ENCODE results near the gene AP4E1. TPM values are rescaled to one million over a fixed set of nuclear protein-coding genes. Genes with fewer than 3 reads are reported as not detected.
"Not testable (repeated sequence)": the region's sequence is repeated elsewhere in the genome, so short reads cannot be mapped to it uniquely, and the experiment has no call there.

AP4E1 gene
- total RNA-seq, 1 donor from 2014 or later = 13.6 TPM

DNA sequence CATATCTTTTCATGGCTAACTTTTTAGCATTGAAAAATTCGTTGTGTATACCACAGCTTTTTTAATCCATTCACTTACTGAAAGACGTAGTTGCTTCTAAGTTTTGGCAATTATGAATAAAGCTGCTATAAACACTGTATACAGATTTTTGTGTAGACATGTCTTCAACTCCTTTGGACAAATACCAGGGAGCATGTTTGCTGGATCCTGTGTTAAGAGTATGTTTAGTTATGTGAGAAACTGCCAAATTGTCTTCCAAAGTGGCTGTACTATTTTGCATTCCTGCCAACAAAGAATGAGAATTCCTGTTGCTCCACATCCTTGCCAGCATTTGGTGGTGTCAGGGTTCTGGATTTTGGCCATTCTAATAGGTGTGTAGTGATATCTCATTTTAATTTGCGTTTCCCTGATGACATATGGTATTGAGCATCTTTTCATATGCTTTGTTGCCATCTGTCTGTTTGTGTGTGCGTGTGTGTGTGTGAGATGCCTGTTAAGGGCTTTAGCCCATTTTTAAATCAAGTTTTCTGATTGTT lies 98.7 kb downstream of the AP4E1 start:
- intact Hi-C loops (cut with micrococcal nuclease) = no loop called here

DNA sequence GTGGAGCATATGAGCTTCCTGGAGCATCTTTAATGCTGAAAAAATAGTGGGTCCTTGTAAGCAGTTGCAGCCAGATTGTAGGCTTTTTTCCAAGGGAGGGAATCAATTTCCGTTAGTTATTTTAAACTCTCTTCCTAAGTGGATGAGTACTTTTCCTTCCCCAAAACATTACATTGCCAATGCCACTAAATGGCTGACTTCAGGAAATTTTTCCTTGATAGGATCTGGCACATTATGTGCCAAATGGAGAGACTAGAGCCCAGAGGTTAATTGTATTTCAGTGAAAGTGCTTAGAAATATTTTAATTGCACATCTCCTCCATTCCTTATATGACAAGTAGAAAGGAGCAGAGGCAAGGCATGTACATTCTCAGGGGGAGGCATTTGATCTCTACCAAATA lies 102.7 kb downstream of the AP4E1 start:
- intact Hi-C loops (cut with micrococcal nuclease) = no loop called here

DNA sequence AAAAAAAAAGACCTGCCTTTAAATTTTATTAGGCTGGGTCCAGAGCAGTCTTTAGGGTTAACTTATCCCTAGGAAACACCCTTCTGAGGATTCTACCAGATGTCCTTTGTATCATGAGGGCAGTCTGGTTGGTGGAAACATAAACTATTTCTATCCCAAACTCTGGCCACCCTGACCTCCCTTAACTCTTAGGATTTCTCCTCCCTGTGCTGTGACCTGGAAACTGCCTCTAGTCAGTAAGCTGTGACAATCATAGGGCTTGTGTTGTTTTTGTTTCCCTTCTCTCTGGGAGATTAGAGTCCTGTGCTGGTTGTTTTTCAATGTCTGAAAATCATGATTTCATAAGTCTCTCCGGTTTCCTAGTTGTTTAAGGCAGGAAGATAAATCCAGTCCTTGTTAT lies 108.1 kb downstream of the AP4E1 start:
- intact Hi-C loops (cut with micrococcal nuclease) = no loop called here

DNA sequence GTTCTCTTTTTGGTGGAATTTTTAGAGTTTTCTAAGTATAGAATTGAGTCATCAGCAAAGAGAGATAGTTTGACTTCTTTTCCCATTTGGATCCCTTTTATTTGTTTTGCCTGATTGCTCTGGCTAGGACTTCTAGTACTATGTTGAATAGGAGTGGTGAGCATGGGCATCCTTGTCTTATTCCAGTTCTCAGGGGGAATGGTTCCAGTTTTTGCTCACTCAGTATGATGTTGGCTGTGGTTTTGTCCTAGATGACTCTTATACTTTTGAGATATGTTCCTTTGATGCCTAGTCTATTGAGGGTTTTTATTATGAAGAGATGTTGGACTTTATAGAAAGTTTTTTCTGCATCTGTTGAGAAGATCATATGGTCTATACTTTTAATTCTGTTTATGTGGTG lies 113.7 kb downstream of the AP4E1 start:
- intact Hi-C loops (cut with micrococcal nuclease) = no loop called here

DNA sequence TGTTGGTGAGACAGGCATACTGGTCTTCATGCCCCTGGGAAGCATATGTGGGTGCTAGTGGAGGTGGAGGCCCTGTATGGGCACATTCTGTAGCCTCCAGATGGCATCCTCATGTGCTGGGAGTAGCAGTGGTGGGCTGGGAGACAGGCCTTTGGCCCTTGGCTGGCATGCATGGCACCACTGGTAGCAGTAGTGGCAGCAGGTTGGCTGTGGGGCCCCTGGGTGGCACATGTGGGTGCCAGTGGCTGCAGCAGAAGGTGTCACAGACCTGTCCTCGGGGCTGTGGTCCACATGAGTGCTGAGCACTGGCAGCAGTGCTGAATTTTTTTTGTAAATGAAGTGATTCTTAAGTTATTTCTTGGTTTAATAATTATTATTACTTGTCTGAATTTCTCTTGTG lies 115.0 kb downstream of the AP4E1 start:
- intact Hi-C loops (cut with micrococcal nuclease) = no loop called here

DNA sequence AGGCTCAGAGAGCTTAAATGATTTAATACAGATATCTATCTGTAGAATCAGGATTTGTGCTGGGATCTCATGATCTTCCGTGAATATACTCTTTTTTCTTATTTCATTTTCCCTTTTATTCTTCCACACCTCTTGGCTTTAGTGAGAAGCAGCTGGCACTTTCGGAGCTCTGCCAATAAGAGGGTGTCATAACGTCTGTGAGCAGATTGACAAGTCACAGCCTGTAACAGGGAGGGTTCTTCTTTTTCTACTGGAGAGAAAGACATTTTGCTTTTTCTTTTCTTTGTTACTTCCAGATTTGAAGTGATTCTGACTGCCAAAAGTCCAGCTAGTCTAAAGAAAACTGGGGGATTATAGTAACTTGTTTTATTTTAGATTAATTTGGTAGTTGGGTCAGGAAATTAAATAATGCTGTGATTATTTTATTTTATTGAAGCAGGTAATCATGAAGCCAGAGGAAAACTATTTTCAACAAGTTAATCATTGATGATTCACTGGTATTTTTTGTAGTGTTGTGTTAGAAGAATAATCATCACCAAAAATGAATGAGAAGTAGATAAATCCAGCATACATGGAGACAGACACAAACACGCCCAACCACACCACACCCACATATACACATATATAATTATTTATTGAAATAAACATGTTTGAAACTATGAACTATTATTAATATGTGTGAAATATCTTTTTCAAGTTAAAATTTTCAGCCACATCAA lies 116.4 kb downstream of the AP4E1 start:
- intact Hi-C loops (cut with micrococcal nuclease) = no loop called here

DNA sequence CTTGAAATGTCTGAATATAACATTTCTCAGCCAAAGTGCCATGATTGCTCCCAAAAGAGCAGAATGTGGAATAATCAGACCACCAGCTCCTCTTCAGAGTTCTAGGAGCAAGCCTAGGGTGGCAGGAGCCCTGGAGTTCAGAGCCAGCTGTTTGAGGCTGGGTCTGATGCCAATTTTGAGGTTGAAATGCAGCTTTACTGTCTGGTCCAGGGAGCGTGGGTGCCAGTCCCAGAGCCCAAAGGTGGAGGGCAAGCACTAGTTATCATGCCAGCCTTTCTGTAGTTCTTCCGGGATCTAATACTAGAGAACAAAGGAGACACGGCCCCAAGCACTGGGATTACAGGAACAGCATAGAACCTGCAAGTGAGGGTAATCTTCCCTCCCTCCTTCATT lies 117.0 kb downstream of the AP4E1 start:
- intact Hi-C loops (cut with micrococcal nuclease) = no loop called here

DNA sequence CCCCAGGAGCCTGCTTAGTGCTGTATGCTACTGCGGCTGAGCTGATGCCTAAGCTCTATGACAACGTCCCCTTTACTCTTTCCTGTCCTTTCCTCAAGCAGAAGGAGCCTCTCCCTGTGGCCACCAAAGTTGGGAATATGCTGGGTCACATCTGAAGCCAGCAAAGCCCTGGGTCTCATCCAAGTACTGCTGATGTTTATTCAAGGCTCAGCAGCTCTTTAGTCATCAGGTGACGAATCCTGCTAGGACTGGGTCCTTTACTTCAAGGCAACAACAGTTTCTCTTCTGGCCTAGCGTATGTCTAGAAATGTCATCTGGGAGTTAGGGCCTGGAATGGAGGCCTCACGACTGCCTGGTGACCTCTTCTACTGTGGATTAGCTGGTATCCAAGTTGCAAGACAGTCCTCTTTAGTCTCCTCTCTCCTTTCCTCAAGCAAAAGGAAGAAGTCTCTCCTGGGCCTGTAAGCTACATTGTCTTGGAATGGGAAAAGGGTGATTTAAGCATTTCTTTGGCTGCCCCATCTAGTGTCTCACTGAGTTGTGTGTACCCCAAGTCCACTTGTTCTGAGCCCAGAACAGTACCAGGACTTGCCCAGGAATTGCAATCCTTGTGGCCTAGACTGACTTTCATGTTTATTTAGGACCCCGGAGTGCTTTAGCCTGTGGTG lies 122.3 kb downstream of the AP4E1 start:
- intact Hi-C loops (cut with micrococcal nuclease) = no loop called here

DNA sequence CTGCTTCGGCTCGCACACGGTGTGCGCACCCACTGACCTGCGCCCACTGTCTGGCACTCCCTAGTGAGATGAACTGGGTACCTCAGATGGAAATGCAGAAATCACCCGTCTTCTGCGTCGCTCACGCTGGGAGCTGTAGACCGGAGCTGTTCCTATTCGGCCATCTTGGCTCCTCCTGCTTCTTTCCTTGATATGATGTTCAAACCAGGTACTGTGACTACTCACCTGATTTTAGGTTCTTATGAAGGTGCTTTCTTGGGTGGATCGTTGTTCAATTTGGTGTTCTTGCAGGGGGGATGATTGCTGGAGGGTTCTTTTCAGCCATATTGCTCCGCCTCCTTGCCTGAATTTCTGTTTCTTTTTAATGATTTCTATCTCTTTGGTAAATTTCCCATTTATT lies 129.0 kb downstream of the AP4E1 start:
- intact Hi-C loops (cut with micrococcal nuclease) = not testable (repeated sequence)

DNA sequence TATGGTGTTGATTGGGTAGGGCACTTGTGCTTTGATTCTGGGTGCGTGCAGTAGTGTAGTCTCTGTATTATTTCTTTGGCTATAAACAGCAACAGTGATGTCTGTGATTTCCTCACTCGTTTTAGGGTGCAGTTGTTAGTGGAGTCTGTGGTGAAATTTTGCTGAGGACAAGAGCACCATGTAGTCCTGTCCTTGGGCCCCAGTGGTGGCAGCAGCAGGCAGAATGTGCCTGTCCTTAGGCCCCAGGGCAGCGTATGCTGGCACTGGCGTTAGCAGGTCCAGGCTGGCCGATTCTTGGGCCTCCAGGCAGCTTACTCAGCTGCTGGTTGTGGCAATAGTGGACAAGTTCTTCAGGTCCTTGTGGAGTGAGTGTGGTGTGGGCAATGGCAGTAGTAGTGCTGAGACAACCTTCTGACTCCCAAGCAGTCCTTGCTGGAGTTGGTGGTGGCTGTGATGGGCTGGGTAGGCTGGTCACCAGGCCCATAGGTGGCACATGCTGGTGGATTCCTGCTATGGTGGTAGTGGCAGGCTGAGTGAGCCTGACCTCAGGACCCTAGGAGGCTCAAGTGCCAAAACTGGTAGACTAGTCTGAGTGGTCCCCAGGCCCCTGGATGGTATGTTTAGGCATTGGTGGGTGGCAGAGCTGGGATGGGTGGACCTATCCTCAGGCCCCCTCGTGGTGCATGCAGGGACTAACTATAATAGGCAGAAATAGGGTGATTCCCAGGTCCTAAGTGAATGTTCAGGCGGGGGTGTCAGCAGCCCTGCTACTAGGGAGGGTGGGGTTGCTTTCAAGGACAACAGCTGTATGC lies 129.9 kb downstream of the AP4E1 start:
- intact Hi-C loops (cut with micrococcal nuclease) = no loop called here

DNA sequence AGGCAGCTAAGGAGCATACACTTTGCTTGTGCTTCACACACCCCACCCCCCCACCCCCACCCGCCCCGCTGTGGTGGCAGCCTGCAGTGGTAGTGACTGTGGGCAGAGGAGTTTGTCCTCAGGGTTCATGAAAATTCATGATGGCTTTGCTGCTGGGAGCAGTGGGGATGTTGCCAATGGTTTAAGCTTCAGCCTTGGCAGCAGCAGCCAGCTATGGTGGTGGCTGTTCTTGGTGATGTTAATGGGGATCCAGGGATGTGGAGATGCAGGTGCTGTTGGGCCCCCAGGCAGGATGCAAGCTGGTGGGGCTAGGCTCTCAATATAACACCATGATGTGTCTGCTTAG lies 130.5 kb downstream of the AP4E1 start:
- intact Hi-C loops (cut with micrococcal nuclease) = no loop called here

DNA sequence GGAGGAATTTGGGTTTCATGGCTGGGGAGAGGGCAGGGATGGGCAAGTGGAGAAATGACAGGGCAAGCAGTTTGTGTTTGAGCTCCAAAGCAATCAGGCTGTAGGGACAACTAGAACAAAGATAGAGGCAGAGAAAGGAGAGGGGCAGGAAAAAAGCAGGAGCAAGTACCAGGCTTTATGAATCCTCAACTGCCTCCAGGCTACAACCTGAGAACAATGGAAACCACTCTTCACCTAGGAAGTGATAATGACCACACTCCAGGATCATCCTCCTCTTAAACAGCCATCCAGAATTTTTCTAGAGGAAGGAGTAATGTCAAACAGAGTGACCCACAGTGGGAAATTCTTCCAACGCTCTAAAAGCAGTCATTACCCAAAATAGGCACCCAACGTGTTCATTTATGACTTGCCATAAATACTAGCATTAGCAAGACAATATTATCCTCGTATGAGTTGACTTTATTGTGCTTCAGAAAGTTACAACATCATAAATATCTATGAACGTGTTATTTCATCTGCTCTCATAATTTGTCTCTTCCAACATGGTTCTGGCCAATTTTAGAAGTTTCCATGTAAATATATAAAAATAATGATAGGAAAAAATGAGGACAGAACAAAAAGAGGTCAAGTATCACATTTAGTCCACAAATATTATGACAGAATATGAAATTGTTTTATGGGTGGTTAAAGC lies 135.7 kb downstream of the AP4E1 start:
- intact Hi-C loops (cut with micrococcal nuclease) = no loop called here

DNA sequence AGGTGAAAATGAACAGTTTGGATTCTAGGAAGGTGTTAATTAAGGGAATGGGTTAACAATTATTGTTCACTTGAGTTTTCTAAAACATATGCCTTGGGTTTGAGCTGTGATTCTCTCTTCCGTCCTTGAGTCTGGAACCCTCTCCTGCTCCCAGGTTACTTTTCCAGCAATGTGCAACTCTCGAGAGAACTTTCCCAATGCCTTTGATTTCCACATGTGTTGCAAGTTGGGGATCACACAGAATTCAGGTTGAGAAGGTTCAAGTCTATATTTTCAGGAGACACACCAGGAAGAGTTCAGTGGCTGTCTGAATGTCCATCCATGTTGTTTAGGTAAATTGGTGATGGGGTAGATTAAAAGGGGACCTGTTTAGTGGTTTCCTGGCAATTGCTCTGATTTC lies 137.5 kb downstream of the AP4E1 start:
- intact Hi-C loops (cut with micrococcal nuclease) = no loop called here

DNA sequence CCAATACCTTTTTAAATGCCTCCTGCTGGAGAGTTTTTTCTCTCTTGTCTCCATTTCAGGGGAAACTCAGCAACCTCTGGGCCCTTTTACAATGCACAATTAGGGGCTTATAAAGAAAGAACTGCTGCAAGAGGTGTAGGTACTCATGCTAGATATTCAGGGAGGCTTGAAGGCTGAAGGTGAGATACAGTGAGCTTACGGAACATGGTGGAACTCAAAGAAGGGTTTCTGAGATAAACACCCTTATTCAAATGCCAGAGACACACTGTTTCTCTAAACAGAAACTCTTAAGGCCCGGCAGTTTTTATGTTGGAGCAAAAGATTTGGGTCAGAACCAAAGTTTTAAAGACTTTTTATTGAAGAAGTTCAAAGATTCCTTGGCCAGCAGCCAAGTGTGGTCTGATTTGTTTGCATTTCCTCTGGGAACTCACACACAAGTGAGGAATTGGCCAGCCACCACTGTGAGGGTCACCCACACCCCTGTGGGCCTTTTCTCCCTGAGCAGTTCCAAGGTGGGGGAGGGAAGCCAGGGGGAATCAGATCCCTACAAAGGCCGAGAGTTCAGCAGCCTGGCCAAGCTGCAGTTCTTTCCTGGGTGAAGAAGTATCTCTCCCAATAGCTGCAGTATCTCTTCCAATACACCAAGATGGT lies 138.4 kb downstream of the AP4E1 start:
- intact Hi-C loops (cut with micrococcal nuclease) = no loop called here

DNA sequence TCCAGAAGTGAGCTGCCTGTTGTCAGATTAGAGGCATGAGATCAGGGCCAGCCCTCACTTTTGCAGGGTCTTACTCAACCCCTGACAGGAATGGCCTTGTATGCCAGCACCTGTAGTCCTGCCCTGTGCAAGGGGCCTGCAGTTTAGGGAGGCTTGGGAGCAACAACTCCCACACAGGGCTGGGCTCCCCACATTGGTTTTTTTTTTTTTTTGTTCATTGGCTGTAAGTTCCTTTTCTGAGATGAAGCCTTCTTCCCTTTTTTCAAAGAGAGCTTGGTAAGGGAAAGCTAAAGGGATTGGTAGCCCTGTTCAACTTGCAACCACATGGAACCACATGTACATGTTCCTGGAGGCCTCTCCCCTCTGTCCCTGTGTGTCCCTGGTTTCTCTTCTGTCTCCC lies 139.8 kb downstream of the AP4E1 start:
- intact Hi-C loops (cut with micrococcal nuclease) = no loop called here

DNA sequence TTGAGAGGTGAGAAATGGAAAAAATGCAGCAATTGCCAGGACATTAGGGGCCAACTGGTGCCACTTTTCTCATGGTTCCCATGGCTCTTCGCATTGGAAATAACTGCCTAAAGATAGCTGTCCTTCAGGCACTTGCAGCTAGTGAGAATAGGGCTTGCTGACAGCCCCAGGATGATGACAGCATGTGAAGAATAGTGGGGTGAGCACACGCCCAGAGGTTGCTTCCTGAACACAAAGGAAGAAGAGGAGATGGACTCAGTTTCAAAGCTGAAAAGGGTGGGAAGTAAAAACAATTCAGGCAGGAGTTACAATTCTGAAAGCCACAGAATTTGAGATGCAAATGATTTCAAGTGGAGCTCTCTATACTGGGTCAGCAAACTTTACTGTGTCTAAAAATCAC lies 140.6 kb downstream of the AP4E1 start:
- intact Hi-C loops (cut with micrococcal nuclease) = no loop called here

DNA sequence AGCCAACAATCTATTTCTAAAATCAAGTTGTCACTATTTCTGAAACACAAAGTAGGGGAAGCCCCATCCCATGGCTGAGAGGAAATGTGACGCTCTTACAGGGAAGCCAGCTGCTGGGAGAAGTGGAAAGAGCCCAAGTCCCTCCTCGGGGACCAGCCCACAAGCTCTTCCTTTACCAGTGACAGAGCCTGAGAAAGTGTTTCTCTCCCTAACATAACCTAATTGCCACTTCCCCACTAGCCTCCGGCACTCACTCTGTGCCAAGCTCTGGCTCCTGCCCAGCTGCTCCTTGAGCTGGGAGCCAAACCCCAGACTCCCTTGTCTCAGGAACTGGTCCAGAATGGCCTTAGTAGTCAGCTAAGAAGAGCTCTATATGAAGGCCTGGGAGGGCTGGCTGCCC lies 143.3 kb downstream of the AP4E1 start:
- intact Hi-C loops (cut with micrococcal nuclease) = no loop called here

DNA sequence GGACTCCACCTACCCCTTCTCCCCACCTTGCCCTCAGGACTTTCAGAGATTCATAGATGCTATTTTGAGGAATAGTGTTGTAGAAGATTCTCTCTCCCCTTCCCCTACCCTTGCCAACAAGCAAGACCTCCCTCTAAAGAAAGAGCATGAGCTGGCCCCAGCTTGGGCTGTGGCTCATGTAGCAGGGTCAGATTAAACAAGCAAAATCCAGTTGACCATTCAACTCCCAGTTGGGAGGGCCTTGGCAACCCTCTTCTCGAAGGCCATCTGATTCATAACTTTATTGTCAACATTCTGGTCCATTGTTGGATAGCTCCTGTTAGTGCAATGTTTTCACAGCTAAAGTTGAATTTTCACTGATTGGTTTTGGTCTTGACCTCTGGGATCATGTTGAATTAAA lies 145.1 kb downstream of the AP4E1 start:
- intact Hi-C loops (cut with micrococcal nuclease) = no loop called here

DNA sequence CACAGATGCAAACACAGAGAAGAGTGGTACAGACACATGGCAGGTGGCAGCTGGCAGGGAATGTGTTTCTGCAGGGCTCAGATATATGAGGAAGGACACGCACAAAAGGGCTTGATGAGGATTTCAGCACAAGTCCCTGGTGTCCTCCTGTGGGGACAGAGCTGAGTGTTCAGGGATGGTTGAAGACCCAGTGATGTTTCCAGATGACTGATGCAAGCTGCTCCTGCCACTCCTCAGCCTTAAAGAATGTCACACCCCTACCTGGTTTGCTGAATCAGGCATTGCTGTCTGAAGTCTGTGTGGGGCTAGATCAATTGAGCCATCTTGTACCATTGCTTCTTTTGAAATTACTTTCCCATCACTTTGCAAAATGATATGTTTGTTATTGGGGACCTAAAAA lies 146.1 kb downstream of the AP4E1 start:
- intact Hi-C loops (cut with micrococcal nuclease) = no loop called here
